ENCODE results near the gene NAGLU. TPM values are rescaled to one million over a fixed set of nuclear protein-coding genes. Genes with fewer than 3 reads are reported as not detected.

NAGLU gene
- total and polyA plus RNA-seq, 10 of the 15 experiments (the other 5 are each of a cell fraction or from before 2014, with no cell fraction given): 0.23 to 27.5 (median 8.9) TPM

- 100% methylated on average over 3 of the region's 3 CpGs for WGBS (ENCODE audit: insufficient coverage, insufficient replicate concordance, low lambda C conversion rate, missing lambda C conversion rate)
- TF ChIP-seq SREBF2 (IDR thresholded peaks at IDR 0.05; ENCODE audit: low read length): no peak
- TF ChIP-seq USF2 (IDR thresholded peaks at IDR 0.05; ENCODE audit: borderline replicate concordance, low read depth, low read length): no peak
- no peak for TF ChIP-seq PAX8 (IDR thresholded peaks at IDR 0.05)
- TF ChIP-seq SKIL (IDR thresholded peaks at IDR 0.05; ENCODE audit: low read depth, poor library complexity, severe bottlenecking): no peak
- H4K20me1 ChIP-seq (ENCODE audit: control insufficient read depth, insufficient read depth): no peaks in the 10 kb centered on the region
- intact Hi-C loops (cut with micrococcal nuclease; ENCODE audit: unreplicated experiment): no loop called here
- peaks cover 10 to 12% of the 10 kb centered on the region in 2 experiments; a peak in 3 of 4 replicates for H3K36me3 ChIP-seq (ENCODE audit: control insufficient read depth in 2 of 2, insufficient read depth in 2 of 2, low read length in 1 of 2)
- H3K4me1 ChIP-seq (ENCODE audit: control insufficient read depth, insufficient read depth, low read length): peaks cover 17% of the 10 kb centered on the region
- H3K4me3 ChIP-seq: no peak overlapping the region
- in situ Hi-C loops (cut with MboI): no loop called here
- POLR2A ChIA-PET: interaction anchor here (0.7 kb wide), 1 partner anchor 509 kb away, joined by 3 read pairs; no protein-coding TSS in a partner anchor
- H3K27me3 ChIP-seq (replicated peaks in 1 of 2; ENCODE audit: control insufficient read depth in 2 of 2, insufficient read depth in 2 of 2, low read length in 1 of 2): no peaks in the 10 kb centered on the region
- no peak for DNase-seq (ENCODE audit: low read depth, low spot score)
- H3K9me3 ChIP-seq (replicated peaks; ENCODE audit: control insufficient read depth, insufficient read depth, low read length): no peaks in the 10 kb centered on the region
- no peak for ATAC-seq
- no peak overlapping the region for H3K4me2 ChIP-seq (ENCODE audit: control insufficient read depth, insufficient read depth)
- H3K79me2 ChIP-seq (ENCODE audit: control insufficient read depth, insufficient read depth, low read length): peaks cover 34% of the 10 kb centered on the region
- no peak overlapping the region for H3K9ac ChIP-seq (ENCODE audit: control insufficient read depth, insufficient read depth, low read length)
- SMC1A ChIA-PET (ENCODE audit: uncharacterized antibody, unreplicated experiment): interaction anchor here (0.6 kb wide), 1 partner anchor 133 kb away, joined by 3 read pairs; no protein-coding TSS in a partner anchor
- no TSS peak for BruUV-seq (replicated peaks)
- RAD21 ChIA-PET (ENCODE audit: unreplicated experiment): no interaction called here
- H3K27ac ChIP-seq (ENCODE audit: control insufficient read depth, insufficient read depth): no peak overlapping the region
- CTCF ChIA-PET: interaction anchor here (1.0 kb wide), 1 partner anchor 12 kb away, joined by 3 read pairs; no protein-coding TSS in a partner anchor
- H2AFZ ChIP-seq (ENCODE audit: control insufficient read depth, low read depth, low read length): no peak overlapping the region
- no peak for FAIRE-seq
These were observed 24.2 kb downstream of the NAGLU start for GRCh38 chr17:42560246-42560645.

Measured in GM12878 (cell line).